TTC549 (cell line): ENCODE data around the gene SRPK2.

Source experiments
- FAIRE-seq: peaks from 2 replicates; lab custom pipeline; 2012; peaks lifted over from hg19 to GRCh38; lab: Jason Lieb, UNC

The SRPK2 gene

DNA sequence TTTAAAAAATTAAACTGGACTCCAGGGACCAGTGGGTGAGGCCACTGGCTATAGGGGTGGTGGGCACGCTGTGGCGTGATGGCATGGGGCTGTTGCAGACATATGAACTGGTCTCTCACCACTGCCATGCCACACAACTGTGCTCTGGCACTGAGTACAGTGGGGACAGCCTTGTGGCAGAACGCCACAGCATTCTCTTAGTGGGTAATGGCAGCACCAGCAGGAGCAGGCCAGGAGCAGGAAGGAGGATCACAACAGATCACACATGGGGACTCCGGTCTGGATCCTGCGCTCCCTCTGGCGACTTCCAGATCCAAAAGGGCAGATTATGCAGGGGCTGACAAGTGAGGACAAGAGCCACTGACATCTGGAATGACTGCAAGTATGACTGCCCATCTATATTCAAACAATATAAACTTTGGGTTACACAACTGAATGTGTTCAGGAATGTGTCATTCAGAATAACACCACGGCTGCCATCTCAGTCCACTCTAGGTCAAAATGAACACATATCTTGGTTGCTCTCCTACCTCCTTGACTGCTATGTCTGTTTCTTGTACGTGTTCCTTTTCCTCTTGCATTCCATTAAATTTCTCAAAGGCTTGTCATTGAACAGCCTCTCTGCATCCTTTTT is 198.7 kb downstream of the SRPK2 start:
- no peak for FAIRE-seq

DNA sequence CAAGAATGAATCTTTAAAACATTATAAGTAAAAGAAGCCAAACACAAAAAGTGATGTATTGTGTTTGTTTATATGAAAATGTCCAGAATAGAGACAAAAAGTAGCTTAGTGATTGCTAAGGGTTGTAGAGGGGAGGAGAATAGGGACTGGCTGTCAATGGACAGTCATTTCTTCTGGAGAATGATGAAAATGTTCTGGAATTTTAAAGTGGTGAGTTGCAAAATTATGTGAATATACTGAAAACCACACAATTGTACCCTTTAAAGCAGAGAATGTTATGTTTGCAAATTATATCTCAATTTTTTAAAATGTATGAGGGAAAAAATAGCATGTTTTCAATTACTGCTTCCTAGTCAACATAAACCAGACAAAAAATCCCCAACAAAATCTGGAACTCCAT is 200.5 kb downstream of the SRPK2 start:
- no peak for FAIRE-seq

DNA sequence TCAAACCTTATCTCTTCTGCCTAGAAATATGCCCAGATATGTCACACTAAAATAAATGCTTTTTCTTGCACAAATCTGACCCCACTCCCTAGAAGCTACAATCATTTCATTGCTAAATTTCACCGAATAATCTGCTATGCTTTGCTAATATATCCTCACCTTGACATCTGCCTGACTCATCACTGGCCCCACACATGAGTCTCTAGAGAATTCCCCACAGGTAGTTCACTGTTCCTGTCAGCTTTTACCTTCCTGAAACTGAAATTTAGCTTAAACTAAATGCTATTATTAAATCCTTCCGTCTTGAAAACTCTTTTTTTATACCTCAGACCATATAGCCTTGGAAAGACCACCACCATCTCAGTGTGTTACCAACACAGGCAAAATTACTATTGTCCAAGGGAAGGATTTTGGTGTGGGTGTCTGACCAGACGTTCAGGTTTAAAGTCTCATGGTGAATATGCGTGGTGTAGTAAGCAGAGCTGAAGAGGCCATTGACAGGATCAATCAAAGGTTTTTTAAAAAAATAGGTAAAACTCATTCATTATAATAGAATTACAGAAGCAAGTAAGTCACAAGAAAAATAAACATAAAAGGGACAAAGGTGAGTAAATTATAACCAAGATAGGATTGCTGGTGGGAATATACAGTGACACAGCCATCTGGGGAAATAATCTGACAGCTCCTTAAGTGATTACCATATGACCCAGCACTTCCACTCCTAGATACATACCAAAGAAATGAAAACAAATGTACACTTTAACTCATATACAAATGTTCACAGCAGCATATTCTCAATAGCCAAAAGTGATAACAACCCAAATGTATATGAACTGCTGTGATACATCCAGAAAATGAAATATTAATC is 201.2 kb downstream of the SRPK2 start:
- no peak for FAIRE-seq

DNA sequence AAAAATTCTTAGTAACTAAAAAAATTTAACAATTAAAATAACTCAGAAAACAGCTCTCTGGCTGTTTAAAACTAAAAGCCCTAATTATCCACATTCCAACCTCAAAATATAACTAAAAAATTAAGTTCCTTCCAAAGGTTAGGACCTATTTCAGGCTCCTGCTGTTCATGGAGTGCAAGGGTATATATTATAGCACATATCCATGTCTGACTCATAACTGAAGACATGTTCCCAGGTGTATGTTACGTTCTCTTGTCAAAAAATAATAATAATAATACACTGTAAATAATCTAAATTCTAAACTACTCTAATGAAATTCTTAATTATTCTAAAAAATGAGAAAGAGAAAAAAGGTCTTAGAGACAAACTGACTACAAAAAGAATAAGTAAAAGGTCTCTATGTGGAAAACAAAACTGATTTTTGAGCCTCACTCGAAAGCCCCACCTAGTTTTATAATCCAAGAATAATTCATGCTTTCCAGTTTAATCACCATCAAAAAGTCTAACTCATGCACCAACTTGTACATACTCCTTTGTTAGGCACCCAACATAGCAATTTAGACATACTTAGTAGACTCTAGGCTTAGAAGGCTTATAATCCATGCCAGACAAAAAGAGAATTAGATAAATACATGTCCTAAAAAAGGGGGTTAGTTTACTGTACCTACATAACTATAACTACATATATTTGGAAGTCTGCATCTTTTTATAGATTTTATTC is 203.3 kb downstream of the SRPK2 start:
- no peak for FAIRE-seq

DNA sequence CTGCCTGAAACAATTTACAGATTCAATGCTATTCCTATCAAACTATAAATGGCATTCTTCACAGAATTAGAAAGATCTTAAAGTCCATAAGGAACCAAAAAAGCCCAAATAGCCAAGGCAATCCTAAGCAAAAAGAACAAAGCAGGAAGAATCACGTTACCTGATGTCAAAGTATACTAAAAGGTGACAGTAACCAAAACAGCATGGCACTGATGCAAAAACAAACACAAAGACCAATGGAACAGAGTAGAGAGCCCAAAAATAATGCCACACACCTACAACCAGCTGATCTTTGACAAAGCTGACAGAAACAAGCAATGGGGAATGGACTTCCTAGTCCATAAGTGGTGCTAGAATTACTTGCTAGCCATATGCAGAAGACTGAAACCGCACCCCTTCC is 208.7 kb downstream of the SRPK2 start:
- FAIRE-seq, result no peak

DNA sequence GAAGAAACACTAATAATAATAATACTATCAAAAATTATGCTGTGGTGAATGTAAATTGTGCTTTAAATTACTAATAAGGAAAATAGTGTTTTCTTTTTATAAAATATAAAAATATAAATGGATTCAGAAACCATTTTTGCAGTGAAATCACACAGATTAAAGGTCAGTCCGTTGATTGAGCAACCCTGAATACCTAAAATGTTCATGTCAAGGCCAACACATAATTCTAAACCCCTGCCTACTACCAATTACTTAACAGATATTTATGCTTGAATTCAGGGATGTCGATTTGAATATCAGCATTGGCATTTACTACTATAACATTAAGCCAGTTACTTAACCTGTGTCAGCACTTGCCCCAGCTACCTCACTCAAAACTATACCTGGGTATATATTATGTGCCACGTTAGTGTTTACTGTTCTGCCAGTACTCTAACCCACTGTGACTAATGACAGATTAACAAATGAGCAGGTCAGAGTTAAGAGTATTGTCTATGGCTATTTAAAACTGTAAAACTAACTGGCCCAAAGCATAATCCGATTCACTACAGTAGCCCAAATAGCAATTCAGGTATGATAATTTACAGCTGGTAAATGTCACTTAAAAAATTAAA is 209.7 kb downstream of the SRPK2 start:
- no peak for FAIRE-seq

DNA sequence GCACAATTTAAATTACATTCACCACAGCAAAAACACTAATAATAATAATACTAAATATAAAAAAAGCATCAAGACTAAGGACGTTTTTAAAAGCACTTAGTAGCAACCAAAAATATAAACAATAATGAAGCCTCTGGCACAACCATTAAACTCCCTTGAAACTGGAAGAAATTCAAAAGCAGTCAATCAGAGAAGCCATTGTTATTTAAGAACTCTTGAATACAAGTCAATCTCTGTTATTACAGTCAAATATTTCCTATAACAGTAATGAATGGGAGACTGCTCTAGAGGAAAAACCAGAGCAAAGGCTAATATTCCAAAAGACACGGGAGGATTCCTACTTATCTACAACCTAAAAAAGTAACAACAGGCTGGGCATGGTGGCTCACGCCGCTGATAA is 210.5 kb downstream of the SRPK2 start:
- no peak for FAIRE-seq

DNA sequence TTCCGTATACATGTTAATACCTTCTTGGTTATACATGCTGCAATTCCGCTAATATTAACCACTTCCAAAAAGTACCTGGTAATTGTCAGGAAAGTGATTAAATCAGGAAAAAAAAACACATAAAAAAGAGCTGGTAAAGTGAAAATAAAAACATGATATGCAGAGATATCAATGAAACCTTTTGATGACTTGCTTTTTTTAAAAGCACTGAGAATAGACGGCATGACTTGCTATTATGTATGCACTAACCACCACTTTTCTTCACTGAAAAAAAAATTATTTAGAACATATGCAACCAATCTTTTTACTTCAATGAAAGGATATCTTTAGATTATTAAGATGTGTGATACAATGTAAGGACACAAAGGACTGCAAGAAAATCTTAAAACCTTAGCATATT is 211.7 kb downstream of the SRPK2 start:
- FAIRE-seq, result no peak

DNA sequence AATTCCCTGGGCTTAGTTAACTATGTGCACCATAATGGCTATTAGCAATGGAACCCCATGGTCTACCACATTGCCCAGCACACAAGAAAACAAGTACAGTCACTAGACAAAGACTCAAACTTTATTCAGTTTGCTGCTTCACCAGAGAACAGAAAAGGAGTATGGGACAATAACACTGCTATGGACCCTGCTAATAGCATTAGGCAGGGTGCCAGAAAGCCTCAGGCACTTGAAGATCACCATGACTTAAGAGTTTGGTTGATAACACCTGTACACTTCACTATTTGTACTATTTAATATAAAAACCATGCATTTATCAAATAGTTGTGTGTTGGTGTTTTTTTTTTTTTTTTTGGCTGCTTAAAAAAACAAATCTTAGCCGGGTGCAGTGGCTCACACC is 215.1 kb downstream of the SRPK2 start:
- no peak for FAIRE-seq

DNA sequence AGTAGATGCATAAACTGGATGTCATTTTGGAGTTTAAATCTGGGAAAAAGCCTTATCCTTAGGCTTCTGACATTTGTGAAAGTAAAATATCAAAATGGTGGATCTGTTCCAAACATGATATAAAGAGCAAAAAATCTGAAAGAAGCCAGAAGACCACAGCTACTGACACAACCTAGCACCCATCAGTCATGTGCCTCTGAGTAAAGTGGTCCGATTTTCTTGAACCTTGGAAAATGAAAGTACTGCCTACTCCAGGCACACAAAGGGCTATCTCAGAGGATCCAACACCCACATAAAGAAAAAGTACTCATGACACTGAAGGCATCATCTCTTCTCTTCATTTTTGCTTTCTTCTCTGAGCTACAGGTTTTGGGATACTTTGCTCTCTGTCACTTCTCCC is 224.0 kb downstream of the SRPK2 start:
- no peak for FAIRE-seq

DNA sequence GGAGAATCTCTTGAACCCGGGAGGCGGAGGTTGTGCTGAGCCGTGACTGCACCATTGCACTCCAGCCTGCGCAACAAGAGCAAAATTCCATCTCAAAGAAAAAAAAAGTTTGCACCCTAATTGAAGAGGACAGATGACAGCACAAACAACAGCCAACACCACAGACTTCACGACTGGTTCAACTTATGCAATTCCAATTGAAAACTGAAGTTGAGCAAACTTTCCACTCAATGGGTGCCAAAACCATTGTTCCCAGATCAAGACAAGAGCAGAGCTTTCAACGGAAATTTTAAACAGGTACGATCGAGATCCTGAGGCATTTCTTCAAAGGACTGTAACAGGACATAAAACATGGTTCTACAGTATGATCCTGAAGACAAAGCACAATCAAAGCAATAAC is 225.0 kb downstream of the SRPK2 start:
- no peak for FAIRE-seq

DNA sequence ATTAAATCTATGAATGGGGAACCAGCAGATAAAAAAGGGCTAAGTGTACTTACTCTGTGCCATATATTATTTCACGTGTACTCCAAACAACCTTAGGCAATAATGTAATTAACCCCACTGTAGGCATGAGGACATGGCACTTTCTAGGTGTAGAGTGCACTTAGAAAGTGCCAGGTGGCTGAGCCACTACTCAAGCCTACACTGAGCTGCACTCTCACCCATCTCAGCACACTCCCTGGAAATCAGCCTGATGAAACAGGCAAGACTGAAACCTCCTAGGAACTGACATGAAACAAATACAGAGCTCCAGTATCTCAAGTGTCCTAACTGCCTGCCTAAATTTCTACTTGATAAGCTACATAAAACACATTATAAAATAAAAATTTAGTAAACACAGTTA is 227.4 kb downstream of the SRPK2 start:
- no peak for FAIRE-seq

DNA sequence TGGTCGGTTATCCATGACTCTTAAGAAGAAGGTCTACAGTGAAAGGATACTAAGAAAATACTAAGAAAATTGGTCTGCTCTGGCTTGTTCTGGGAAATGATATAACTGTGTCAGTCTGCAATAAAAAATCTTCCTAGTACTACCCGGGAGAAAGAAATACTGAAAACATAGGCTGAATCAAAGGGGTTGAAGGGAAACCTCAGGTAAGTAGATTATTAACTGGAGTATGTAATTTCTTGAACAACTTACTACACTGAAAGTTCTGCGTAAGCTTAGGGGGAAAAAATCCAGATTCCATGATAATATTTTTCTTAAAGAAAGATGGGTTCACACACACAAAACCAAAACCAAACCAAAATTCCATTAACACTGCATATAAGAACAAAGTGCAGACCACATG is 231.4 kb downstream of the SRPK2 start:
- no peak for FAIRE-seq

DNA sequence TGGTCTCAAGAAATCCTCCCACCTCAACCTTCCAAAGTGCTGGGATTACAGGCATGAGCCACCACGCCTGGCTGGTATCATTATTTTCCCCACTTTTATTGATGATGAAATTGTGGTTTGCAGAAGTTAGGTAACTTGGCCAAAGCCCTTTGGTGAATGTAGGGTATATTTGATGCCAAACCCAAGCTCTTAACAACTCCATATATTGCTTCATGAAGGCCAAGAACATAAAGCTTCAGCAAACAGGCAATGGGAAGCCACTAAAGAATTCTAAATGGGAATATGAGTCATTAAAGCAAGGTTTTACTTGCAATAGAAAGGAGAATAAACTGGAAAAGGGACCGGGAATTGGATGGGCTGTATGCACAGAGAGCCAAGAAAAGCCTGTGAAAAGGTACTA is 232.0 kb downstream of the SRPK2 start:
- no peak for FAIRE-seq

DNA sequence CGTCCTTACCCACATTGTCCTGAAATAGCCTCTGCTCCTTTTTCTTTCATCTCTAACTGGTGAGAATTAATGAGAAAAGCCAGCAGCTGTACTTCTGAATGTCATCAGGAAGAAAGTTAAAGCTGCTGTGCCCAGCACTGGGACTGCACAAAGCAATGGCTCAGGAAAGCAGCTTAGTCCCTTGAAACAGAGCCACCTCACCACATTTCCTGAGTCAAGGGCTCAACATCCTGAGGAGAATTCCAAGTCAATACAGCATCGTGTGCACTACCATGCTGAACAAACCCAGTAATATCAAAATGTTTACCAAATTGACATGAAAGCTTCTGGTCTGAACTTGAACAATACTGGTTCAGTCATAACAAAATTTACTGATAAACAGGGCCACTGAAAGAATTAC is 234.6 kb downstream of the SRPK2 start:
- no peak for FAIRE-seq

DNA sequence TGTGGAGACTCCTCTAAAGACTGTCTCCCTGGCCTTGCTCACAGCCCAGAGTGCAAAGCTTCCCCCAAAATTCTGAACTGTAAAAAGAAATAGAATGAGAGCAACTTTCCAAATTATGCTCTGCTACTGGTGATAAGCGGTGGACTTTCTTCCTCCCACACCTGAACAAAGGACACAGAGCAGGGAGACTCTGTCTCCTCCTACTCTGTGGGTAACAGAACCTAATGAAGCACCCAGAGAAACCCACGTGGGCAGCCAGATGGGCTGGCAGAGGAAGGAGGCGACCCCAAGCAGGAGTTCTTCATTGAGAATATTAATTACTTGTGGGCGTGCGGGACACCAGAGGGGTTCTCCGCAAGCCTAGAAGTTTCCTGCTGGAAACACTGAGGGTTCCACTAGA is 235.2 kb downstream of the SRPK2 start:
- FAIRE-seq, result no peak

DNA sequence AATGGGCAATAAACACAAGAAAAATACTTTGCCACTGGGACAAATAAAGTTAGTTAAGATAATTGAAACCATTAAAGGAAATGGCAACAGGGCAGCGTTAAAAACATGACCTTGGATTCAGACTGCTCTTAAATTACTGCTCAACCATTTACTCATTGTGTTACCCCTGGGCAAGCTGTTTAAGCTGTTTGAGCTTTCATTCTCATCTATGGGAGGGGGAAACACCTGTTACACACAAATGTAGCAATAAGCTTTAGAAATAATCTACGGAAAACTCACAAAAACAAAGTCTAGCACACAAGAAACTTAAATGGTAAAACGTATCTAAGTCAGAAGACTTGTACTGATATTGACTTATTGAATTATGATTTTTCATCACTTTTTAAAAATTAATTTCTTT is 237.6 kb downstream of the SRPK2 start:
- no peak for FAIRE-seq

DNA sequence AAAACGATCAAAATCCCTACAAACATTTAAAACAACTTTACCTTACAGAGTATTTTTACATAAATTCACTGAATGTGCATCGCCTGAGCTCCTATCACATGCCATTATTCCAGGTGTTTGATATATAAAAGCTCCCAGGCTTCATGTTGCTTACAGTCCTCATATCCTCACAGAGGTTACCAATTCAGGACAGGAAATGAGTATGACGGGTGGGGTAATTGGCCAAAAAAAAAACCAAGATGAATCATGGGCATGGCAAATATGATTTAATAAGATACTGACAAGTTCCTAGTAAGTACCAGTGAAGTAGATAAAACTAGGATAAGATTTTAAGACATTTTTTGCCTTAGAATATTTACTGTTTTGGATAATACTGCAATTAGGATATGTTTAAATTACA is 238.9 kb downstream of the SRPK2 start:
- FAIRE-seq, result no peak

DNA sequence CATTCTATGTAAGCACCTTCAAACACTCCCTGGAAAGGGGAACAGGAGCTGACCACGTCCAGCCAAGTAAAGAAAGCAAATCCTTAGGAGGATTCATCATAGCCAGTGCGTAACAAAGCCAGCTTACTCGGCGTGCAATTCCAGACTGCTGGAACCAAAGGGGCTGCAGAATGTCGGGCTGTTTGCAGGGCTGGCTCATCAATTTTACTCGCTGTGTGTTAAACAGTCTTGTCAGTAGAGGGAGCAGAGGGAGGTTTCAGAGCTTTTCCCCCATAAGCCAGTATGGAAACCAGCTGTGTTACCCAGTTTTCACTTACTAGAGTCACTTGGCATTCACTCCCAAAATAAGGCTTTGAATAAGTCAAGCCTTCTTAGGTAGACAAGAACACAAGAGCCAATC is 247.7 kb downstream of the SRPK2 start:
- no peak for FAIRE-seq

DNA sequence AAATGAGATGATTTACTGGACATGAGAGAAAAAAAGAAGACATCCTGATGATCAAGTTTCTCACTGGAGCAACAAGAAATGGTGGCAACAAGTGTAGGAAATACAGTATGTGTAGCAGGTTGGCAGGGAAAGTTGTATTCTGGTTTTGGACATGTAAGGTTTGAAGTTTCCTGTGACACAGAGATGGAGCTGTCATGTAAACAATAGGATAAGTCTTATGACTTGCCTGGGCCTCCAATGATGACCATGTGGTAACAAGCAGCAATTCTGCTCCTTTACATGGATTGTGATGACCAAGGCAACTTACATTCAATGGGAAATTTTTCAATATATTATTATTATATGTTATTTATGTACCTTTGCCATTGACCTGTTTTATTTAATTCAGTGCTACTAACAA is 249.3 kb downstream of the SRPK2 start:
- FAIRE-seq, result no peak

DNA sequence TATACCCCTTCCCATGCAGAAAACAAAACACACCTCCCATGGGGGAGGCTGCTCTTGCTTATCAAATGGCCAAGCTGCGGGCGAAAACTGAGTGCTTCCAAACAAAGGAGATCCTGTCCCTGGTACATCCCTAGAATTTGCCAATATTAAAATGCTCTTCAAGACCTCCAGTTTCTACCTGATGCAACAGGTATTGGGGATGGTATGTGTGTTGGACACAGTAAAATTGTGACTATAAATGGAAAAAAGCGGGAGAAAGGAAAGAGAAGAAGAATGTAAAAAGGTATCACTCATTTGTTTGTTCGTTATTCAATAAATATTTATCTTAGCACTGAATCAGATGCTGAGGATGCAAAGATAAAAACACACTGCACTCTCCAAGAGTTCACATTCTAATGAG is 250.8 kb downstream of the SRPK2 start:
- no peak for FAIRE-seq

DNA sequence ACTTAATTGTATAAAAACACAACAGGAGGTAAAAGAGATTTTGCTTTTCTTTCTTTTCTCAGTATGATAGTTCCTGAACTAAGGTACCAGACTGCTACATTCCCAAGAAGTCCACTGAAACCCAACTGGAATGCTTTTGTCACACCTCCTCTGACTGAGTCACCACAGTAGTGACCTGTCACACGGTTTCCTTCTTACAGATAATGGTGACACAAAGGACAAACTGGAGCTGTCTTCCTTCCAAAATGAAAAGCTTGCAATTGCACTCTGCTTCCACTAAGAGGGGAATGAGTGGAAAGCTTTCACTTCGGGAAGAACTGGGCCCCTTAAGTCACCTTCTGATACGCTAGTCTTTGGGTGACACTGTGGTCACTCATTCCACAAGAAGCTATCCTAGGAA is 252.5 kb downstream of the SRPK2 start:
- no peak for FAIRE-seq
